ENCODE results near the gene GEMIN2.
"Not testable (repeated sequence)": the region's sequence is repeated elsewhere in the genome, so short reads cannot be mapped to it uniquely, and the experiment has no call there.

The GEMIN2 gene

DNA sequence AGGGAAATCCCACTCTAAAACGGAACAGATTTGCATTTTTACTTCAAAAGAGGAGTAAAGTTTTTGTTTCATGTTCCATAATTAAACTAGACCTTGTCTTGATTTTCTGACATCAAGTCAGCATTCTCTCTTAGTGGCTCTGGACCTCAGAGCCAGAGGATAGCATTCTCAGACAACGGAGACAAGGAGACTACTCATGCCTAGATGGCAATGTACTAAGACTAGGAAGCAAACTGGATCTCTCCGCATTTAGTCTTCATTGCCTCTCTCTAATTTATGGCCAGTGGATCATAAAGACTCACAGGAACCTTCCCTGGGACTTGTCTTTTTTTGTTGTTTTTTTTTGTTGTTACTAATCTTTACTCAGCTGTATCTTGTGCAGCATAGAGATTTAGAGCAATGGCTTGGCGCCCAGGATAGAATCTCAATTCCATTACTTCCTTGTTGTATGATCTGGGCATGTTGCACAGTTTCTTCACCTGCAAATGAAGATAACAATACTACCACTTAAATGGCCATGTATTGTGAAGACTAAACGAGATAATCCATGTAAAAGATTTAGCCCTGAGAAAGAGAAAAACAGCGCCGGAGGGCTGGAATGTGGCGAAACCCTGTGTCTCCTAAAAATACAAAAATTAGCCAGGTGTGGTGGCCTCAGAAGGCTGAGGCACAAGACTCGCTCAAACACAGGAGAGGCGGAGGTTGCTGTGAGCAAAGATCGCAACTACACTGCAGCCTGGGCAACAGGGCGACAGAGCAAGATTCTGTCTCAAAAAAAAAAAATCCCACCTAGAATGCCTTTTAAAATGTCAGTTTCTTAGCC is 4.0 kb upstream of the GEMIN2 start:
- Mint-ChIP-seq H3K4me1 (peaks cover 19% of the 10 kb centered on the region), H3K27ac (no peak overlapping the region), H3K9me3 (no peaks in the 10 kb centered on the region), H3K4me3 (no peak overlapping the region), H3K36me3 (ENCODE audit: low read depth) (no peaks in the 10 kb centered on the region), H3K27me3 (ENCODE audit: low read depth, poor library complexity) (no peaks in the 10 kb centered on the region)
- TF ChIP-seq, protein P1, sequence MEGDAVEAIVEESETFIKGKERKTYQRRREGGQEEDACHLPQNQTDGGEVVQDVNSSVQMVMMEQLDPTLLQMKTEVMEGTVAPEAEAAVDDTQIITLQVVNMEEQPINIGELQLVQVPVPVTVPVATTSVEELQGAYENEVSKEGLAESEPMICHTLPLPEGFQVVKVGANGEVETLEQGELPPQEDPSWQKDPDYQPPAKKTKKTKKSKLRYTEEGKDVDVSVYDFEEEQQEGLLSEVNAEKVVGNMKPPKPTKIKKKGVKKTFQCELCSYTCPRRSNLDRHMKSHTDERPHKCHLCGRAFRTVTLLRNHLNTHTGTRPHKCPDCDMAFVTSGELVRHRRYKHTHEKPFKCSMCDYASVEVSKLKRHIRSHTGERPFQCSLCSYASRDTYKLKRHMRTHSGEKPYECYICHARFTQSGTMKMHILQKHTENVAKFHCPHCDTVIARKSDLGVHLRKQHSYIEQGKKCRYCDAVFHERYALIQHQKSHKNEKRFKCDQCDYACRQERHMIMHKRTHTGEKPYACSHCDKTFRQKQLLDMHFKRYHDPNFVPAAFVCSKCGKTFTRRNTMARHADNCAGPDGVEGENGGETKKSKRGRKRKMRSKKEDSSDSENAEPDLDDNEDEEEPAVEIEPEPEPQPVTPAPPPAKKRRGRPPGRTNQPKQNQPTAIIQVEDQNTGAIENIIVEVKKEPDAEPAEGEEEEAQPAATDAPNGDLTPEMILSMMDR (IDR thresholded peaks at IDR 0.05), result no peak
- no peak for DNase-seq

DNA sequence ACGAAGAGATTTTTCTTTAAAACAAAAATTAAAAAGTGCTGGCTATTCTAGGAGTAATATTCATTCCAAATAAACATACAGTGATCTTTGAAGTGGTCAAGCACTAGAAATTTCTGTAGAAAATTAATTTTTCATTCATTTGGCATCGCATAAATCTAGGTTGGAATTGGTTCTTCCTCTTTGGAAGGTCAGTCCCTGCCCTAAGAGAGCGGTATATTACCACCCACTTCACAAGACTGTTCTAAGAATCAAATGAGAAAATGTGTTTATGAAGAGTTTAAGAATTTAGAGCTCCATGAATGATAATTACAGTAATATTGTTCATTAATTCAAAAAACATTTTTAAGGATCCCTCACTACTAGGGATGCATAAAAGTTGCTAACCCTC is 444 bp upstream of the GEMIN2 start:
- Mint-ChIP-seq H3K4me3 (peak overlapping the region; percentile 90), H3K27ac (no peak overlapping the region), H3K4me1 (peaks cover 26% of the 10 kb centered on the region), H3K36me3 (ENCODE audit: low read depth) (no peaks in the 10 kb centered on the region), H3K9me3 (no peaks in the 10 kb centered on the region), H3K27me3 (ENCODE audit: low read depth, poor library complexity) (peaks cover 2% of the 10 kb centered on the region)
- no peak for DNase-seq
- TF ChIP-seq, protein P1 (IDR thresholded peaks at IDR 0.05), result no peak

DNA sequence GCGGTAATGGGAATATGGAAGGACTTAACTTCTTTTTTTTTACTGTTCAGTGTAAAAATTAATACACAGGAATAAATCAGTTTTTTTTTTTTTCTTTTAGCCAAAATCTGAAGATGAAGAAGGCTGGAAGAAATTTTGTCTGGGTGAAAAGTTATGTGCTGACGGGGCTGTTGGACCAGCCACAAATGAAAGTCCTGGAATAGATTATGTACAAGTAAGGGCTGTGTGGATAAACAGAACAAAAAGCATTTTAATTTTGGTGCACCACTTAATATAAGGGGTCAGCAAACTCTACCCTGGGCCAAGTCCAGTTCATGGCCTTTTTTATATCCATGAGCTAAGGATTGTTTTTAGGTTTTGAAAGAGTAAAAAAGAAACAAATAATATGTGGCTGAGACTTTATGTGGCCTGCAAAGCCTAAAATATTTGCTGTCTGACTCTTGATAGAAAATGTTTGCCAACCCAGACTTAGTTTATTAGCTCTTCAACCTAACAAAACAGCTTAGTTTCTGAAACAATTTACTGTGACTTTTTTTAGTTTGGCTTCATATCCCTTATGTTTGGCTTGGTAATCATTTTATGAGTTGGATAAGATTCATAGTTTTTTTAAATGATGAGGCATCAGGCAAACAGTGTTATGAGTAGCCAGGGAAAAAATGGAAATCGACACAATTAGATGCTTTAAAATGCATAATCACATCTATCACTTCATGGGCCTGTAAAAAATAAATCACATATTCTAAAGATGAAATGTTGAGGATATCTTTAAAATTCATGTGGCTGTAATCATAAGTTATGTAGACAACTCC is 8.4 kb downstream of the GEMIN2 start:
- Mint-ChIP-seq H3K27me3 (ENCODE audit: low read depth, poor library complexity) (no peaks in the 10 kb centered on the region), H3K36me3 (ENCODE audit: low read depth) (peaks cover 28% of the 10 kb centered on the region), H3K9me3 (no peaks in the 10 kb centered on the region), H3K4me3 (no peak overlapping the region), H3K27ac (peak overlapping the region; percentile 19), H3K4me1 (no peaks in the 10 kb centered on the region)
- DNase-seq, result no peak
- TF ChIP-seq, protein P1 (IDR thresholded peaks at IDR 0.05), result no peak

DNA sequence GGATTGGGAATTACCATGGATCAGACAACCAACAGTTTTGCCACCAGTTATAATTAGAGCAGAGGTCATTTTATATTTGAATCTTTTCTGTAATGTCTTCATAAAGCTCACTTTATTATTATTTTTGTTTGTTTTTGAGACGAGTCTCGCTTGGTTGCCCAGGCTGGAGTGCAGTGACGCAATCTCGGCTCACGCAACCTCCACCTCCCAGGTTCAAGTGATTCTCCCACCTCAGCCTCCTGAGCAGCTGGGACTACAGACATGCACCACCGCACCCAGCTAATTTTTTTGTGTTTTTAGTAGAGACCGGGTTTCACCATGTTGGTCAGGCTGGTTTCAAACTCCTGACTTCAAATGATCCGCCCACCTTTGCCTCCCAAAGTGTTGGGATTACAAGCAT is 23.7 kb downstream of the GEMIN2 start:
- not testable (repeated sequence) for H3K4me1 Mint-ChIP-seq; DNase-seq; H3K4me3 Mint-ChIP-seq; H3K27me3 Mint-ChIP-seq (ENCODE audit: low read depth, poor library complexity)
- Mint-ChIP-seq H3K27ac (peak overlapping the region; percentile 88), H3K9me3 (peaks cover 22% of the 10 kb centered on the region), H3K36me3 (ENCODE audit: low read depth) (peaks cover 70% of the 10 kb centered on the region)

DNA sequence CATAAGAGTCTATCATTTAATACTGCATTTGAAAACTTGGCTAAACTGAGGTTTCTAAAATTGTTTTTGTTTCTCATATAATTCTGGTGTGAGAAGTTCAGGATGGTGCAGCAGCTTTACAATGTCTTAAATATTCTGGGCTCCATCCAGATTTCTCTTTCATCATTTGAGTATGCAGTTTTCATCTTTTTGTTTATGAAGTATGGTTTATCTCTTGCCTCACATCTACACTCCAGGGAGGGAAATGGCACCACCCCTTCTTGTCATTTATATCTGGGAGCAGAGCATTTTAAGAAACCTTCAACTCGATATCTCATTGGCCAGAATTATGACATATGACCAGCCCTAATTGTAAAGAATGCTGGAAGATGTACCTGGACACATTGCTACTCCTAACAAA is 24.3 kb downstream of the GEMIN2 start:
- peaks cover 26% of the 10 kb centered on the region for H3K9me3 Mint-ChIP-seq
- peaks cover 74% of the 10 kb centered on the region for H3K36me3 Mint-ChIP-seq (ENCODE audit: low read depth)
- H3K27me3 Mint-ChIP-seq (ENCODE audit: low read depth, poor library complexity), result peaks cover 9% of the 10 kb centered on the region
- no peak overlapping the region for H3K4me3 Mint-ChIP-seq
- no peak overlapping the region for H3K27ac Mint-ChIP-seq
- H3K4me1 Mint-ChIP-seq, result no peaks in the 10 kb centered on the region
- TF ChIP-seq, protein P1 (IDR thresholded peaks at IDR 0.05), result no peak
- no peak for DNase-seq

DNA sequence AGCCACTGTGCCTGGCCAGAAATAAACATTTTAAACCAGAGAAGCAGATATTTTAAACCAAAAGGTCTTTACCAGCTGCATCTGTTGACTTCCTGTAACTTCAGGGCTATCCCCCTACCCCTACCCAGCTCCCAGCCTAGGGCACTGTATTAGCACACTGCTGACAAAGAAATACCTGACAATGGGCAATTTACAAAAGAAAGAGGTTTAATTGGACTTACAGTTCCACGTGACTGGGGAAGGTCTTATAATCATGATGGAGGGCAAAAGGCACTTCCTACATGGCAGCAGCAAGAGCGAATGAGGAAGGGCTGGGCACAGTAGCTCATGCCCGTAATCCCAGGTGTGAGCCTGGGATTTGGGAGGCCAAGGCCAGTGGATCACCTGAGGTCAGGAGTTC is 26.0 kb downstream of the GEMIN2 start:
- H3K27ac Mint-ChIP-seq, result peak overlapping the region; percentile 42
- H3K36me3 Mint-ChIP-seq (ENCODE audit: low read depth), result peaks cover 72% of the 10 kb centered on the region
- no peaks in the 10 kb centered on the region for H3K4me1 Mint-ChIP-seq
- no peak overlapping the region for H3K4me3 Mint-ChIP-seq
- TF ChIP-seq, protein P1 (IDR thresholded peaks at IDR 0.05), result no peak
- H3K27me3 Mint-ChIP-seq (ENCODE audit: low read depth, poor library complexity), result peaks cover 9% of the 10 kb centered on the region
- peaks cover 26% of the 10 kb centered on the region for H3K9me3 Mint-ChIP-seq
- DNase-seq, result no peak

DNA sequence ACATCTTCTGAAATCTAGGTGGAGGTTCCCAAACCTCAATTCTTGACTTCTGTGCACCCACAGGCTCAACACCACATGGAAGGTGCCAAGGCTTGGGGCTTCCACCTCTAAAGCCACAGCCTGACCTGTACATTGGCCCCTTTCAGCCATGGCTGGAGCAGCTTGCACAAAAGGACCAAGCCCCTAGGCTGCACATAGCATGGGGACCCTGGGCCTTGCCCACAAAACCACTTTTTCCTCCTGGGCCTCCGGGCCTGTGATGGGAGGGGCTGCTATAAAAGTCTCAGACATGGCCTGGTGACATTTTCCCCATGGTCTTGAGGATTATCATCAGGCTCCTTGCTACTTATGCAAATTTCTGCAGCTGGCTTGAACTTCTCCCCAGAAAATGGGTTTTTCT is 27.5 kb downstream of the GEMIN2 start:
- not testable (repeated sequence) for H3K27me3 Mint-ChIP-seq (ENCODE audit: low read depth, poor library complexity); H3K27ac Mint-ChIP-seq; DNase-seq; H3K4me1 Mint-ChIP-seq; H3K4me3 Mint-ChIP-seq
- Mint-ChIP-seq H3K36me3 (ENCODE audit: low read depth) (peaks cover 70% of the 10 kb centered on the region), H3K9me3 (peaks cover 26% of the 10 kb centered on the region)

DNA sequence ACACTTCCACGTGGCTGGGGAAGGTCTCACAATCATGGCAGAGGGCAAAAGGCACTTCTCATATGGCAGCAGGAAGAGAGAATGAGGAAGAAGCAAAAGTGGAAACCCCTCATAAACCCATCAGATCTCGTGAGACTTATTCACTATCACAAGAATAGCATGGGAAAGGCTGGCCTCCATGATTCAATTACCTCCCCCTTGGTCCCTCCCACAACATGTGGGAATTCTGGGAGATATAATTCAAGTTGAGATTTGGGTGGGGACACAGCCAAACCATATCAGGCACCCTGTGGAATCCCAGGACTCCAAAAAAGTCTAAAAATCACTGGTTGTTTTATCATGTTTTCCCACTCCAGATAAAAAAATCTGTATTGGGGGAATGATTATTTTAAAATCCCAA is 29.1 kb downstream of the GEMIN2 start:
- not testable (repeated sequence) for H3K27me3 Mint-ChIP-seq (ENCODE audit: low read depth, poor library complexity); H3K4me1 Mint-ChIP-seq; DNase-seq; H3K4me3 Mint-ChIP-seq; H3K27ac Mint-ChIP-seq
- Mint-ChIP-seq H3K9me3 (peaks cover 26% of the 10 kb centered on the region), H3K36me3 (ENCODE audit: low read depth) (peaks cover 72% of the 10 kb centered on the region)
